B cell (primary cell): ENCODE data around the gene SNRPD3.

Experiments used
- EZH2 ChIP-seq: IDR thresholded peaks from 2 replicates; pipeline ENCODE4 v1.6.1; 2012; ENCODE audit warnings: borderline replicate concordance, low read depth, mild to moderate bottlenecking, moderate library complexity, low read length; ENCODE audit not compliant: insufficient read depth, poor library complexity, severe bottlenecking
- TF ChIP-seq, protein P1 (sequence below): fragments of 200-600 bp; IDR thresholded peaks from one replicate; pipeline ENCODE4 v1.8.0; 2022; ENCODE audit warnings: antibody characterized with exemption, mild to moderate bottlenecking

- TF ChIP-seq, protein P1, sequence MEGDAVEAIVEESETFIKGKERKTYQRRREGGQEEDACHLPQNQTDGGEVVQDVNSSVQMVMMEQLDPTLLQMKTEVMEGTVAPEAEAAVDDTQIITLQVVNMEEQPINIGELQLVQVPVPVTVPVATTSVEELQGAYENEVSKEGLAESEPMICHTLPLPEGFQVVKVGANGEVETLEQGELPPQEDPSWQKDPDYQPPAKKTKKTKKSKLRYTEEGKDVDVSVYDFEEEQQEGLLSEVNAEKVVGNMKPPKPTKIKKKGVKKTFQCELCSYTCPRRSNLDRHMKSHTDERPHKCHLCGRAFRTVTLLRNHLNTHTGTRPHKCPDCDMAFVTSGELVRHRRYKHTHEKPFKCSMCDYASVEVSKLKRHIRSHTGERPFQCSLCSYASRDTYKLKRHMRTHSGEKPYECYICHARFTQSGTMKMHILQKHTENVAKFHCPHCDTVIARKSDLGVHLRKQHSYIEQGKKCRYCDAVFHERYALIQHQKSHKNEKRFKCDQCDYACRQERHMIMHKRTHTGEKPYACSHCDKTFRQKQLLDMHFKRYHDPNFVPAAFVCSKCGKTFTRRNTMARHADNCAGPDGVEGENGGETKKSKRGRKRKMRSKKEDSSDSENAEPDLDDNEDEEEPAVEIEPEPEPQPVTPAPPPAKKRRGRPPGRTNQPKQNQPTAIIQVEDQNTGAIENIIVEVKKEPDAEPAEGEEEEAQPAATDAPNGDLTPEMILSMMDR: no peak
- TF ChIP-seq EZH2: no peak
Observed at GRCh38 chr22:24566899-24567511, 11.2 kb downstream of the SNRPD3 start.
